HEK293 (cell line): Measurements from ENCODE around the gene KIF26B.

ENCODE experiments used
- MZF1 ChIP-seq: fragments of 450-650 bp; formaldehyde crosslinking; IDR thresholded peaks from 2 replicates; pipeline ENCODE4 v1.5.1; 2017; ENCODE audit warnings: missing biosample characterization, missing genetic modification characterization, borderline replicate concordance
- TF ChIP-seq, protein P1 (sequence below): fragments of 450-650 bp; formaldehyde crosslinking; IDR thresholded peaks from 2 replicates; pipeline ENCODE4 v1.5.1; 2016; ENCODE audit warnings: missing biosample characterization, missing genetic modification characterization

DNA sequence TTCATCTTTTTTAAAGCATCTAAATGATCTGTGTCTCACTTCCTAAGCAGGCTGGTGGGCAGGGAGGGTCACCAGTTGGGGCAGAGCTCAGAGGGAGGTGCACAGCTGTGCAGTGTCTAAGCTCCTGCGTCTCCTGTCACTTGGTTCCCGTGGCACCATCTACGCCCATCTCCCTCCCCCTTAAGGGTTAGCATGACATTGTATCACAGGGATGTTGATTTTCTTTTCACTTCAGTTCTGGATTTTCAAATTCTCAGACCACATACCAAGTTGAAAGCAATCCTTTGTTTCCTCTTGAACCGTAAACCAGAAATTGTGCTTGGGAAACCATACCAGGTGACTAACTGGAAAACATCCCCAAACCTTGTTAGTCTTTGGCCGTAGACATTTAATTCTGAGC lies 187.0 kb downstream of the KIF26B start:
- TF ChIP-seq MZF1 (tag by site-specific recombination), result no peak
- TF ChIP-seq, protein P1, sequence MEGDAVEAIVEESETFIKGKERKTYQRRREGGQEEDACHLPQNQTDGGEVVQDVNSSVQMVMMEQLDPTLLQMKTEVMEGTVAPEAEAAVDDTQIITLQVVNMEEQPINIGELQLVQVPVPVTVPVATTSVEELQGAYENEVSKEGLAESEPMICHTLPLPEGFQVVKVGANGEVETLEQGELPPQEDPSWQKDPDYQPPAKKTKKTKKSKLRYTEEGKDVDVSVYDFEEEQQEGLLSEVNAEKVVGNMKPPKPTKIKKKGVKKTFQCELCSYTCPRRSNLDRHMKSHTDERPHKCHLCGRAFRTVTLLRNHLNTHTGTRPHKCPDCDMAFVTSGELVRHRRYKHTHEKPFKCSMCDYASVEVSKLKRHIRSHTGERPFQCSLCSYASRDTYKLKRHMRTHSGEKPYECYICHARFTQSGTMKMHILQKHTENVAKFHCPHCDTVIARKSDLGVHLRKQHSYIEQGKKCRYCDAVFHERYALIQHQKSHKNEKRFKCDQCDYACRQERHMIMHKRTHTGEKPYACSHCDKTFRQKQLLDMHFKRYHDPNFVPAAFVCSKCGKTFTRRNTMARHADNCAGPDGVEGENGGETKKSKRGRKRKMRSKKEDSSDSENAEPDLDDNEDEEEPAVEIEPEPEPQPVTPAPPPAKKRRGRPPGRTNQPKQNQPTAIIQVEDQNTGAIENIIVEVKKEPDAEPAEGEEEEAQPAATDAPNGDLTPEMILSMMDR (tag by site-specific recombination), result no peak
